AG09319 (cell line): ENCODE data around the gene PSAT1.

ENCODE experiments used
- DNase-seq: peaks from one replicate; pipeline ENCODE4 v3.0.0-alpha.2; 2010; ENCODE audit warnings: low read depth; ENCODE audit errors: extremely low read depth
- TF ChIP-seq, protein P1 (sequence below): IDR thresholded peaks from 2 replicates; pipeline ENCODE4 v1.5.1; 2011; ENCODE audit warnings: low read depth, mild to moderate bottlenecking, inconsistent platforms, low read length, moderate library complexity

Gene PSAT1

DNA sequence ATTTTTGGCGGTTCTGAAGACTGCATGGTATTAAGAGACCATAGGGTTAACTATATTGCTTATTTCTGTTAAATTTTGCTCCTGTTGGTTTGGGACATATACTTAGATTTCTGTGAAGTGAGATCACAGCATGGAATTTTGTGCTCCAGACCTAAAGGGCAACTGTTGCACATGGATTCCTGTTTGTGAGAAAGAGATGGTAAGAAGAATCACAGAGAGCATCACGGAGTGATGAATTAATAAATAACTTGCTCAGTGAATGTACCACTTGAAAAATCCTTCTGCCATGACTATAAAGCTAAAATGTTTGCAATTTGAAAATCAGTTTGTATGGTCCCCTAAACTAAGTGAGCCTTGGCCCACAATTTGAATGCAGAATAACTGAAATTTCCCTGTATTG, 4.5 kb downstream of the PSAT1 start:
- DNase-seq: no peak
- TF ChIP-seq, protein P1, sequence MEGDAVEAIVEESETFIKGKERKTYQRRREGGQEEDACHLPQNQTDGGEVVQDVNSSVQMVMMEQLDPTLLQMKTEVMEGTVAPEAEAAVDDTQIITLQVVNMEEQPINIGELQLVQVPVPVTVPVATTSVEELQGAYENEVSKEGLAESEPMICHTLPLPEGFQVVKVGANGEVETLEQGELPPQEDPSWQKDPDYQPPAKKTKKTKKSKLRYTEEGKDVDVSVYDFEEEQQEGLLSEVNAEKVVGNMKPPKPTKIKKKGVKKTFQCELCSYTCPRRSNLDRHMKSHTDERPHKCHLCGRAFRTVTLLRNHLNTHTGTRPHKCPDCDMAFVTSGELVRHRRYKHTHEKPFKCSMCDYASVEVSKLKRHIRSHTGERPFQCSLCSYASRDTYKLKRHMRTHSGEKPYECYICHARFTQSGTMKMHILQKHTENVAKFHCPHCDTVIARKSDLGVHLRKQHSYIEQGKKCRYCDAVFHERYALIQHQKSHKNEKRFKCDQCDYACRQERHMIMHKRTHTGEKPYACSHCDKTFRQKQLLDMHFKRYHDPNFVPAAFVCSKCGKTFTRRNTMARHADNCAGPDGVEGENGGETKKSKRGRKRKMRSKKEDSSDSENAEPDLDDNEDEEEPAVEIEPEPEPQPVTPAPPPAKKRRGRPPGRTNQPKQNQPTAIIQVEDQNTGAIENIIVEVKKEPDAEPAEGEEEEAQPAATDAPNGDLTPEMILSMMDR: no peak

DNA sequence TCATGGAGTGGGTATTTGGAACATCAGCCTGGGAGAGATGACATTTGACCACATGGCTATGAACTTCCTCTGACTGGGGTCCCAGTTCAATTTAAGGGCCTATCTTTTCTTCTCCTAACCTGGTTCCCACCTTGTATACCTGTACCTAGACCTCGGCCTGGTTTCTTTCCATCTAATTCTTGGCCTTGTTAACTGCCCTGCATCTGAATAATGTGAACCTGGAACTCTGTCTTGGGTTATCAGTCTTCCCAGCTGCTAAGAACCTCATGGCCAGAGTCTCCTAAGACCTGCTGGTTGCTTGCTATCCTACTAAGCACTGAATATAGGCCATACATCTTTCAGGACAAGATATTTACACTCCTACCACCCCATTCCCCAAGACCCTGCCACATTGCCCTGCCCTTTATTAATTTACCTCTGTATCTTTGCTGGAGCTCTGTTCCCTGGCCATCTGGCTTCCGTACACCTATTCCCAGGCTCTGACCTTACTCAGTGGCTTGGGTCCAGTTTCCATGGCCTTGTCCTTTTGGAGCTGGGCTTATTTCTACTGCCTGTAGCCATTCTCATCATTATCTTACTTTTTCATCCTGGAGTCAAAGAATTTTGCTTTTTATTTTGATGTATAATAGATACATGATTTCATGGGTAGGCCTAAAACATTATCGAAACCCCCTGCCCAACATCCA, 6.6 kb downstream of the PSAT1 start:
- TF ChIP-seq, protein P1: no peak
- no peak for DNase-seq

DNA sequence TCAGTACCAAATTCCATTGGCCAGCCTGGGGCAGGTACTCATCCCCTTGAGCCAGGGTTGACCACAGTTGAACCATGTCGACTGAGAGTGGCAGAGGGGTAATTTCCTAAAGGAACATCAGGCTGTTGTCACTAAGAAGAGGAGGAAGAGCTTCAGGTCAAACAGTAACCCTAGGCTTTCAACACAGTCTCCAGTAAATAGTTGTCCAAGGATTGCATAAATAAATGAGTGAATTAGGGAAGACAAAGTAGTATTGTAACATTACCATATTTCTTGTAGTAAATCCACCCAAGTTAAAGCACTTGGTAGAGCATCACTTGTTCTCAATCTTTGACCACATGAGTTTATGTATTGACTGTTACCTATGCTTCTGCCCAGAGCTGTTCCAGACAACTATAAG, 7.4 kb downstream of the PSAT1 start:
- TF ChIP-seq, protein P1: no peak

DNA sequence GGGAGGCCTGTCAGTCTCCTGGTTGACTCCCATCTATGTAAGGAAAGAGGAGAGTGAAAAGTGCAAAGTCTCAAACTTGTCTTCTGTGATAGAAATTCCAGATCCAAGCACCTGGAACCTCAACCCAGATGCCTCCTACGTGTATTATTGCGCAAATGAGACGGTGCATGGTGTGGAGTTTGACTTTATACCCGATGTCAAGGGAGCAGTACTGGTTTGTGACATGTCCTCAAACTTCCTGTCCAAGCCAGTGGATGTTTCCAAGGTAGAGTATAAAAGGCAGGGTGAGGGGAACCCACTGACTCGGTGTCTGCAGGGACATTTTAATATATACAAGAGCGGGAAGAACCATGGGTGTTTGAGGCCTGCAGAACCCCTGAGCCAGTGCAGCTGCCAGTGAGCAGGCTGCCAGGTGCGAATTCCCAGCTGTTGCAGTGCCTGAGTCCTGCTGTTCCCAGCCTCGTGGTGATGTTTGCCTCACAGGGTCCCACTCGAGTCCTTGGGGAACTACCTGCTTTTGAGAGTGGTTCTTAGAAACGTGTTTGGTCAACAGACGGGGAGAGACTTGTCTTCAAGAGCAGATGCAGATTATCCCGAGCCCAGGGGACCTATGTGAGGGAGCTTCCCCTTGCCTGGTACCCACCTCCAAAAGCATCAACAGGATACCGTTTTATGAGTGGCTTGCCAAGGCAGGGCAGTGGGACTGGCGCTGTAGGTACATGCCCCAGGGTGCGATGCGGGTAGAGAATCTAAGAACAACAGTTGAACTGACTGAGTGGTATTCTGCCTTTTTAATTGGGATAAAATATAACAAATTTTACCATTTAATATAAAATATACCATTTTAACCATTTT, 9.5 kb downstream of the PSAT1 start:
- TF ChIP-seq, protein P1: no peak
- DNase-seq: no peak

More for the DNA sequence above, 7.4 kb downstream of the PSAT1 start:
- no peak for DNase-seq

DNA sequence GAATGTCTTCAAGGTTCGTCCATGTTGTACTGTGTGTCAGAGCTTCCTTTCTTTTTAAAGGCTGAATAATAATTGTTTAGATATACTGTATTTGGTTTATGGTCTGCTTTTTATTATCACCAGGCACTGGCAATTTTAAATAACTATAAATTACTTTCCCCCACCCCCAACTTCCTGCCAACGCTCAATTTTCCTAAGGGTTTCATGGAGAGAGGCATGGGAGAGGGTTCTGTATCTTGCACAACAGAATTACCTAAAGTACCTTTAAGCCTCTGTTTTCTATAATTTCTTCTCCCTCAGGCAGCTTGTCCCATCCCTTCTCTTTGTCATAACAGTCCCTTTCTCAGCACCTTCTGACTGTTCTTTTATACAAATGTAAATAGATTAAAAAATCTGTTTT, 10.4 kb downstream of the PSAT1 start:
- TF ChIP-seq, protein P1: no peak
- no peak for DNase-seq

DNA sequence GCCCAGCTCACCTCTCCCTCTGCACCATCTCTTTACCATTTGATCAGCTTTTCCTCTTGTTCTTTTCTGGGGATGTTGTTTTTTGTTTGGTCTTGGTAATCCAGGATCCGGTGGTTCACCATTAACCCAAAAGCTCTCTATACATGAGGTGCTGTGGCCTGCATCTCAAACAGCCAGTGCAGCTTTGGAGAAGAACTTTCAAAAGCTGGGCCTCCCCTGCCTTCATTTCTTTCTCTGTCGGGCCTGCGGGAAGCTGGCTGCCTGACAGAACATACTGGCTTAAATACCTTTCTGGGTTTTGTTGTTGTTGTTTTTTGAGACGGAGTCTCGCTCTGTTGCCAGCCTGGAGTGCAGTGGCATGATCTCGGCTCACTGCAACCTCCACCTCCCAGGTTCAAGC, 12.1 kb downstream of the PSAT1 start:
- TF ChIP-seq, protein P1: no peak
- no peak for DNase-seq

DNA sequence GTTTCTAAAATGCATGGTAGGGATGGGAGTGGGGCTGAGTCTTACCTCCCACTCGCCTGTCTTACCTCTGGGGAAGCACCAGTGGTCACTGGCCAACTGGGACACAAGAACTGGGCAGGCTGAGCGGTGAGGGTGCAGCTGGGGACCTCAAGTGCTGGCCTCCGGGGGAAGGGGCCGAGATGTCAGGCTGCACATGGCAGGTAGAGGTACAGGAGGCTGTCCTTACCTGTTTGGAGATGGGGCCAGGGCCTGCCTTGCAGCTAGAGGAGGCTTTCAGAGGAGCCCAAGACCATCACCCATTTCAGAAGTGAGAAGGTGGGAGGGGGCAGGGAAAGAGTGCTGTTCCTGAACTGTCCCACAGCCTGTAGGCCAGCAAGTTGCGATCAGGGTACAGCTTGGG, 14.2 kb downstream of the PSAT1 start:
- TF ChIP-seq, protein P1: no peak
- no peak for DNase-seq
